Erythroblast (primary cell): ENCODE measurements around the gene OSER1.

ENCODE experiments used
- GATA1 ChIP-seq: IDR thresholded peaks from 2 replicates; pipeline ENCODE4 v1.6.1; 2011; ENCODE audit warnings: low read depth, mild to moderate bottlenecking, control low read depth, low read length, moderate library complexity
- POLR2A ChIP-seq: IDR thresholded peaks from 2 replicates; pipeline ENCODE4 v1.6.1; 2011; ENCODE audit warnings: mild to moderate bottlenecking, low read length

DNA sequence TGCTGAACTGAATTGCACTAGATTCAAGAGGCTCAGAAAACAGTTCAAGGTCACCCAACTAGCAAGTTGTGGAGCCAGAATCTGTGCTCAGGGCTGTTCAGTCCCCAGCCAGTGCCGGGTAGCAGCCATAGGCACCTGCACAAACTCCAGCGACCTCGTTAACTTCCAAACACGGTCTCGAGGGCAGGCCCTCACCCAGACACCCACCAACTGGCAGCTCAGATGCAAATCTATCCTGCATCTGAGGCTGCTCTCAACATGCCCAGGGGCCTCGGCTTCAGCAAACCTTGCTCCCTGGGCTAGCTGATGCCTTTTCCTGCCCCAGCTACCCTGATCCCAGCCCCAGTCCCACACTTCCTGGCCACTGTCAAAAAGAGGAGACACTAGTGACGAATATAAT, 27.3 kb downstream of the OSER1 start:
- TF ChIP-seq POLR2A (no peak), GATA1 (no peak)
